GM23338 (cell line): ENCODE data around the gene KIFC3. TPM values are rescaled to one million over a fixed set of nuclear protein-coding genes. Genes with fewer than 3 reads are reported as not detected.

ENCODE experiments used
- ATAC-seq: fragments of 200-7000 bp; cut with Tn5 transposase; 3 replicates; pipeline ENCODE4 v1.9.1; 2020
- DNase-seq: peaks from one replicate; pipeline ENCODE4 v3.0.0-alpha.2; 2015; ENCODE audit warnings: low spot score
- H2AFZ ChIP-seq: fragments of 200-600 bp; sonication (generic); 2 replicates; pipeline ENCODE4 v1.8.0; 2016; ENCODE audit warnings: antibody characterized with exemption, mild to moderate bottlenecking, moderate library complexity
- H3F3A ChIP-seq: fragments of 200-600 bp; sonication (generic); replicated peaks from 2 replicates; pipeline ENCODE4 v1.8.0; 2017; ENCODE audit warnings: antibody characterized with exemption, mixed run types, low read depth
- H3K27ac ChIP-seq: fragments of 200-600 bp; sonication (generic); 2 replicates; pipeline ENCODE4 v1.6.1; 2016; ENCODE audit warnings: low read depth
- H3K27me3 ChIP-seq: fragments of 200-600 bp; sonication (generic); 2 replicates; pipeline ENCODE4 v1.8.0; 2016; ENCODE audit warnings: mild to moderate bottlenecking, mixed run types, moderate library complexity; ENCODE audit not compliant: insufficient read depth
- H3K36me3 ChIP-seq: fragments of 200-600 bp; sonication (generic); 2 replicates; pipeline ENCODE4 v1.8.0; 2016; ENCODE audit warnings: mild to moderate bottlenecking; ENCODE audit not compliant: insufficient read depth
- H3K4me1 ChIP-seq: fragments of 200-600 bp; sonication (generic); 2 replicates; pipeline ENCODE4 v1.8.0; 2016; ENCODE audit warnings: mild to moderate bottlenecking, moderate library complexity; ENCODE audit not compliant: insufficient read depth
- H3K4me2 ChIP-seq: fragments of 200-600 bp; sonication (generic); 2 replicates; pipeline ENCODE4 v1.7.1; 2017; ENCODE audit warnings: mixed run types
- H3K4me3 ChIP-seq: fragments of 200-600 bp; sonication (generic); 2 replicates; pipeline ENCODE4 v1.6.1; 2016; ENCODE audit warnings: mixed run types
- H3K79me2 ChIP-seq: fragments of 200-600 bp; sonication (generic); replicated peaks from 2 replicates; pipeline ENCODE4 v1.8.0; 2017; ENCODE audit warnings: mild to moderate bottlenecking; ENCODE audit not compliant: insufficient read depth
- H3K9me2 ChIP-seq: fragments of 200-600 bp; sonication (generic); 2 replicates; pipeline ENCODE4 v1.8.0; 2017; ENCODE audit not compliant: insufficient read depth
- H4K20me1 ChIP-seq: fragments of 200-600 bp; sonication (generic); replicated peaks from 2 replicates; pipeline ENCODE4 v1.8.0; 2017; ENCODE audit warnings: mild to moderate bottlenecking; ENCODE audit not compliant: insufficient read depth
- H3K27ac Mint-ChIP-seq: 2 replicates; pipeline ENCODE4 v1.8.0; 2020; ENCODE audit warnings: inconsistent platforms, mild to moderate bottlenecking, moderate library complexity, mixed read lengths
- H3K27me3 Mint-ChIP-seq: 3 replicates; pipeline ENCODE4 v1.8.0; 2022; ENCODE audit warnings: low read depth, mild to moderate bottlenecking, moderate library complexity, mixed read lengths, inconsistent platforms; ENCODE audit not compliant: insufficient read depth, poor library complexity
- H3K36me3 Mint-ChIP-seq: 3 replicates; pipeline ENCODE4 v1.8.0; 2021; ENCODE audit warnings: low read depth, mild to moderate bottlenecking, inconsistent platforms, moderate library complexity, mixed read lengths
- H3K4me1 Mint-ChIP-seq: 3 replicates; pipeline ENCODE4 v1.8.0; 2020; ENCODE audit warnings: mild to moderate bottlenecking, inconsistent platforms, mixed read lengths
- H3K4me3 Mint-ChIP-seq: 3 replicates; pipeline ENCODE4 v1.8.0; 2021; ENCODE audit warnings: moderate library complexity, mild to moderate bottlenecking, inconsistent platforms, mixed read lengths
- H3K9me3 Mint-ChIP-seq: 3 replicates; pipeline ENCODE4 v1.8.0; 2020; ENCODE audit warnings: moderate library complexity, mild to moderate bottlenecking, inconsistent platforms, mixed read lengths
- CREB1 ChIP-seq: fragments of 250-450 bp; sonication (Bioruptor Pico); IDR thresholded peaks from 2 replicates; pipeline ENCODE4 v1.5.0; 2020; ENCODE audit warnings: low read depth, mild to moderate bottlenecking, moderate library complexity
- EZH2 ChIP-seq: fragments of 200-600 bp; sonication (generic); IDR thresholded peaks from one replicate; pipeline ENCODE4 v1.8.0; 2017; ENCODE audit warnings: antibody characterized with exemption, mild to moderate bottlenecking, low read depth; ENCODE audit not compliant: unreplicated experiment
- EZH2phosphoT487 ChIP-seq: fragments of 200-600 bp; sonication (generic); IDR thresholded peaks from one replicate; pipeline ENCODE4 v1.8.1; 2018; ENCODE audit warnings: antibody characterized with exemption; ENCODE audit not compliant: unreplicated experiment
- JUNB ChIP-seq: IDR thresholded peaks from one replicate; pipeline ENCODE4 v1.6.1; 2016; ENCODE audit warnings: antibody characterized with exemption; ENCODE audit not compliant: unreplicated experiment
- NANOG ChIP-seq: IDR thresholded peaks from 2 replicates; pipeline ENCODE4 v1.6.1; 2016; ENCODE audit warnings: antibody characterized with exemption, borderline replicate concordance
- POLR2AphosphoS5 ChIP-seq: IDR thresholded peaks from 2 replicates; pipeline ENCODE4 v1.6.1; 2016; ENCODE audit warnings: antibody characterized with exemption, low read depth
- STAT1 ChIP-seq: IDR thresholded peaks from one replicate; pipeline ENCODE4 v1.6.1; 2016; ENCODE audit warnings: antibody characterized with exemption; ENCODE audit not compliant: unreplicated experiment
- ZNF114 ChIP-seq: fragments of 250-450 bp; sonication (Bioruptor Pico); IDR thresholded peaks from 2 replicates; pipeline ENCODE4 v1.5.0; 2020; ENCODE audit warnings: mild to moderate bottlenecking, moderate library complexity
- ZNF331 ChIP-seq: fragments of 250-450 bp; sonication (Bioruptor Pico); IDR thresholded peaks from 2 replicates; pipeline ENCODE4 v1.5.0; 2020; ENCODE audit warnings: low read depth, mild to moderate bottlenecking, moderate library complexity
- polyA plus RNA-seq: library from polyadenylated mRNA; unstranded; fragments of >200 nt; fragmentation: Nextera tagmentation; extraction: Ambion mirVana; gene quantifications from 2 replicates; pipeline ENCODE4 v1.2.1, GENCODE V29; 2016
- total RNA-seq: library from RNA; depleted of rRNA; stranded (reverse); fragments of >200 nt; shearing (Covaris generic); gene quantifications from 2 replicates; pipeline ENCODE4 v1.2.3, GENCODE V29; 2014
- TF ChIP-seq, protein P1 (sequence below): IDR thresholded peaks from one replicate; pipeline ENCODE4 v1.6.1; 2018; ENCODE audit warnings: antibody characterized with exemption; ENCODE audit not compliant: unreplicated experiment
- TF ChIP-seq, protein P2 (sequence below): fragments of 250-450 bp; sonication (Bioruptor Pico); IDR thresholded peaks from 2 replicates; pipeline ENCODE4 v1.5.0; 2020; ENCODE audit warnings: mild to moderate bottlenecking, moderate library complexity
- TF ChIP-seq, protein P3 (sequence below): IDR thresholded peaks from 2 replicates; pipeline ENCODE4 v1.6.1; 2016; ENCODE audit warnings: antibody characterized with exemption
- TF ChIP-seq, protein P4 (sequence below), 2 experiments: fragments of 200-600 bp in 1 of 2; sonication (generic) in 1 of 2; conservative IDR thresholded peaks; 2 replicates each; pipeline versions ENCODE4 v1.5.1 to v1.6.1; 2016 to 2017; ENCODE audit warnings: antibody characterized with exemption in 2 of 2, low read depth in 2 of 2, mild to moderate bottlenecking in 2 of 2, moderate library complexity in 1 of 2

Gene KIFC3
- total and polyA plus RNA-seq, 2 experiments from 2014 or later: 4.4 to 12.5 TPM

DNA sequence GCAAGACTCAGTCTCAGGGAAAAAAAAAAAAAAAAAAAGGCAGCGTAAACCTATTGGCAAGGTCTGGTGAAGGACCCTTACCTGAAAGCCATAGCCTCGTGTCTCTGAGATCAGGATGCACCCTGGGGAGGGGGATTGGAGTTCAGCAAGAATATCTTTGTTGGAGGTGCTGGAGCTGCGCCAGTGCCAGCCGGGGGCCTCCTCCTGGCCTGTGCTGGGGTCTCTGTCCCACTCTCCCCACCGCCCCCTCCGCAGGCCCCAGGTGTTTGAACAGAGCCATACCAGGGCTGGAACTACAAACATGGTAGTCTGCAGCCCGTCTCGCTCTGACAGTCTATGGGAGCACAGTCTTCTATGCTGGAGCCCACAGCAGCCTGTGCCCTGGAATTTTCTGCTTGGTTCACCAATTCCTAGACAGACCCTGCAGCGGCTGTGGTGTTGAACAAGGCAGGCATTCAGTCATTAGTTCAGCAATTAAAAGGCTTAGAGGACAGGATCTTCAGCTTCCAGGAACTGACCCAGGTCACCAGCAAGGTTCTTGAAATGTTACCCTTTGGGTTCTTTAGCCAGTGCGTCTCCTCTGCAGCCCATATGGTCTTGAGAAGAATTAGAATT is 42.2 kb upstream of the KIFC3 start:
- no peaks in the 10 kb centered on the region for H3K27me3 ChIP-seq
- no peak for ATAC-seq
- Mint-ChIP-seq H3K27me3 (peaks cover 9% of the 10 kb centered on the region), H3K27ac (no peak overlapping the region), H3K36me3 (no peaks in the 10 kb centered on the region; the same call in 1 of the 3 replicates), H3K4me3 (no peak overlapping the region), H3K9me3 (no peaks in the 10 kb centered on the region), H3K4me1 (peaks cover 42% of the 10 kb centered on the region)
- 0 out of 2 replicates have a peak, but pooled peaks cover 11% of the 10 kb centered on the region for H3F3A ChIP-seq
- no peaks in the 10 kb centered on the region for H3K36me3 ChIP-seq
- no peak overlapping the region for H3K4me2 ChIP-seq
- H4K20me1 ChIP-seq: no peaks in the 10 kb centered on the region
- no peak overlapping the region for H3K4me3 ChIP-seq
- TF ChIP-seq, protein P1, sequence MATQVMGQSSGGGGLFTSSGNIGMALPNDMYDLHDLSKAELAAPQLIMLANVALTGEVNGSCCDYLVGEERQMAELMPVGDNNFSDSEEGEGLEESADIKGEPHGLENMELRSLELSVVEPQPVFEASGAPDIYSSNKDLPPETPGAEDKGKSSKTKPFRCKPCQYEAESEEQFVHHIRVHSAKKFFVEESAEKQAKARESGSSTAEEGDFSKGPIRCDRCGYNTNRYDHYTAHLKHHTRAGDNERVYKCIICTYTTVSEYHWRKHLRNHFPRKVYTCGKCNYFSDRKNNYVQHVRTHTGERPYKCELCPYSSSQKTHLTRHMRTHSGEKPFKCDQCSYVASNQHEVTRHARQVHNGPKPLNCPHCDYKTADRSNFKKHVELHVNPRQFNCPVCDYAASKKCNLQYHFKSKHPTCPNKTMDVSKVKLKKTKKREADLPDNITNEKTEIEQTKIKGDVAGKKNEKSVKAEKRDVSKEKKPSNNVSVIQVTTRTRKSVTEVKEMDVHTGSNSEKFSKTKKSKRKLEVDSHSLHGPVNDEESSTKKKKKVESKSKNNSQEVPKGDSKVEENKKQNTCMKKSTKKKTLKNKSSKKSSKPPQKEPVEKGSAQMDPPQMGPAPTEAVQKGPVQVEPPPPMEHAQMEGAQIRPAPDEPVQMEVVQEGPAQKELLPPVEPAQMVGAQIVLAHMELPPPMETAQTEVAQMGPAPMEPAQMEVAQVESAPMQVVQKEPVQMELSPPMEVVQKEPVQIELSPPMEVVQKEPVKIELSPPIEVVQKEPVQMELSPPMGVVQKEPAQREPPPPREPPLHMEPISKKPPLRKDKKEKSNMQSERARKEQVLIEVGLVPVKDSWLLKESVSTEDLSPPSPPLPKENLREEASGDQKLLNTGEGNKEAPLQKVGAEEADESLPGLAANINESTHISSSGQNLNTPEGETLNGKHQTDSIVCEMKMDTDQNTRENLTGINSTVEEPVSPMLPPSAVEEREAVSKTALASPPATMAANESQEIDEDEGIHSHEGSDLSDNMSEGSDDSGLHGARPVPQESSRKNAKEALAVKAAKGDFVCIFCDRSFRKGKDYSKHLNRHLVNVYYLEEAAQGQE: no peak
- TF ChIP-seq EZH2 (no peak), EZH2phosphoT487 (no peak), JUNB (no peak), ZNF331 (CRISPR knock-in tag) (no peak), CREB1 (CRISPR knock-in tag) (no peak), NANOG (no peak), STAT1 (no peak), POLR2AphosphoS5 (no peak), ZNF114 (no peak)
- TF ChIP-seq, protein P2, sequence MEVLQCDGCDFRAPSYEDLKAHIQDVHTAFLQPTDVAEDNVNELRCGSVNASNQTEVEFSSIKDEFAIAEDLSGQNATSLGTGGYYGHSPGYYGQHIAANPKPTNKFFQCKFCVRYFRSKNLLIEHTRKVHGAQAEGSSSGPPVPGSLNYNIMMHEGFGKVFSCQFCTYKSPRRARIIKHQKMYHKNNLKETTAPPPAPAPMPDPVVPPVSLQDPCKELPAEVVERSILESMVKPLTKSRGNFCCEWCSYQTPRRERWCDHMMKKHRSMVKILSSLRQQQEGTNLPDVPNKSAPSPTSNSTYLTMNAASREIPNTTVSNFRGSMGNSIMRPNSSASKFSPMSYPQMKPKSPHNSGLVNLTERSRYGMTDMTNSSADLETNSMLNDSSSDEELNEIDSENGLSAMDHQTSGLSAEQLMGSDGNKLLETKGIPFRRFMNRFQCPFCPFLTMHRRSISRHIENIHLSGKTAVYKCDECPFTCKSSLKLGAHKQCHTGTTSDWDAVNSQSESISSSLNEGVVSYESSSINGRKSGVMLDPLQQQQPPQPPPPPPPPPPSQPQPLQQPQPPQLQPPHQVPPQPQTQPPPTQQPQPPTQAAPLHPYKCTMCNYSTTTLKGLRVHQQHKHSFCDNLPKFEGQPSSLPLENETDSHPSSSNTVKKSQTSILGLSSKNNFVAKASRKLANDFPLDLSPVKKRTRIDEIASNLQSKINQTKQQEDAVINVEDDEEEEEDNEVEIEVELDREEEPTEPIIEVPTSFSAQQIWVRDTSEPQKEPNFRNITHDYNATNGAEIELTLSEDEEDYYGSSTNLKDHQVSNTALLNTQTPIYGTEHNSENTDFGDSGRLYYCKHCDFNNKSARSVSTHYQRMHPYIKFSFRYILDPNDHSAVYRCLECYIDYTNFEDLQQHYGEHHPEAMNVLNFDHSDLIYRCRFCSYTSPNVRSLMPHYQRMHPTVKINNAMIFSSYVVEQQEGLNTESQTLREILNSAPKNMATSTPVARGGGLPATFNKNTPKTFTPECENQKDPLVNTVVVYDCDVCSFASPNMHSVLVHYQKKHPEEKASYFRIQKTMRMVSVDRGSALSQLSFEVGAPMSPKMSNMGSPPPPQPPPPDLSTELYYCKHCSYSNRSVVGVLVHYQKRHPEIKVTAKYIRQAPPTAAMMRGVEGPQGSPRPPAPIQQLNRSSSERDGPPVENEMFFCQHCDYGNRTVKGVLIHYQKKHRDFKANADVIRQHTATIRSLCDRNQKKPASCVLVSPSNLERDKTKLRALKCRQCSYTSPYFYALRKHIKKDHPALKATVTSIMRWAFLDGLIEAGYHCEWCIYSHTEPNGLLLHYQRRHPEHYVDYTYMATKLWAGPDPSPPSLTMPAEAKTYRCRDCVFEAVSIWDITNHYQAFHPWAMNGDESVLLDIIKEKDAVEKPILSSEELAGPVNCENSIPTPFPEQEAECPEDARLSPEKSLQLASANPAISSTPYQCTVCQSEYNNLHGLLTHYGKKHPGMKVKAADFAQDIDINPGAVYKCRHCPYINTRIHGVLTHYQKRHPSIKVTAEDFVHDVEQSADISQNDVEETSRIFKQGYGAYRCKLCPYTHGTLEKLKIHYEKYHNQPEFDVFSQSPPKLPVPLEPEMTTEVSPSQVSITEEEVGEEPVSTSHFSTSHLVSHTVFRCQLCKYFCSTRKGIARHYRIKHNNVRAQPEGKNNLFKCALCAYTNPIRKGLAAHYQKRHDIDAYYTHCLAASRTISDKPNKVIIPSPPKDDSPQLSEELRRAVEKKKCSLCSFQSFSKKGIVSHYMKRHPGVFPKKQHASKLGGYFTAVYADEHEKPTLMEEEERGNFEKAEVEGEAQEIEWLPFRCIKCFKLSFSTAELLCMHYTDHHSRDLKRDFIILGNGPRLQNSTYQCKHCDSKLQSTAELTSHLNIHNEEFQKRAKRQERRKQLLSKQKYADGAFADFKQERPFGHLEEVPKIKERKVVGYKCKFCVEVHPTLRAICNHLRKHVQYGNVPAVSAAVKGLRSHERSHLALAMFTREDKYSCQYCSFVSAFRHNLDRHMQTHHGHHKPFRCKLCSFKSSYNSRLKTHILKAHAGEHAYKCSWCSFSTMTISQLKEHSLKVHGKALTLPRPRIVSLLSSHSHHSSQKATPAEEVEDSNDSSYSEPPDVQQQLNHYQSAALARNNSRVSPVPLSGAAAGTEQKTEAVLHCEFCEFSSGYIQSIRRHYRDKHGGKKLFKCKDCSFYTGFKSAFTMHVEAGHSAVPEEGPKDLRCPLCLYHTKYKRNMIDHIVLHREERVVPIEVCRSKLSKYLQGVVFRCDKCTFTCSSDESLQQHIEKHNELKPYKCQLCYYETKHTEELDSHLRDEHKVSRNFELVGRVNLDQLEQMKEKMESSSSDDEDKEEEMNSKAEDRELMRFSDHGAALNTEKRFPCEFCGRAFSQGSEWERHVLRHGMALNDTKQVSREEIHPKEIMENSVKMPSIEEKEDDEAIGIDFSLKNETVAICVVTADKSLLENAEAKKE (CRISPR knock-in tag): no peak
- TF ChIP-seq, protein P3, sequence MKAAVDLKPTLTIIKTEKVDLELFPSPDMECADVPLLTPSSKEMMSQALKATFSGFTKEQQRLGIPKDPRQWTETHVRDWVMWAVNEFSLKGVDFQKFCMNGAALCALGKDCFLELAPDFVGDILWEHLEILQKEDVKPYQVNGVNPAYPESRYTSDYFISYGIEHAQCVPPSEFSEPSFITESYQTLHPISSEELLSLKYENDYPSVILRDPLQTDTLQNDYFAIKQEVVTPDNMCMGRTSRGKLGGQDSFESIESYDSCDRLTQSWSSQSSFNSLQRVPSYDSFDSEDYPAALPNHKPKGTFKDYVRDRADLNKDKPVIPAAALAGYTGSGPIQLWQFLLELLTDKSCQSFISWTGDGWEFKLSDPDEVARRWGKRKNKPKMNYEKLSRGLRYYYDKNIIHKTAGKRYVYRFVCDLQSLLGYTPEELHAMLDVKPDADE: no peak
- TF ChIP-seq, protein P4, sequence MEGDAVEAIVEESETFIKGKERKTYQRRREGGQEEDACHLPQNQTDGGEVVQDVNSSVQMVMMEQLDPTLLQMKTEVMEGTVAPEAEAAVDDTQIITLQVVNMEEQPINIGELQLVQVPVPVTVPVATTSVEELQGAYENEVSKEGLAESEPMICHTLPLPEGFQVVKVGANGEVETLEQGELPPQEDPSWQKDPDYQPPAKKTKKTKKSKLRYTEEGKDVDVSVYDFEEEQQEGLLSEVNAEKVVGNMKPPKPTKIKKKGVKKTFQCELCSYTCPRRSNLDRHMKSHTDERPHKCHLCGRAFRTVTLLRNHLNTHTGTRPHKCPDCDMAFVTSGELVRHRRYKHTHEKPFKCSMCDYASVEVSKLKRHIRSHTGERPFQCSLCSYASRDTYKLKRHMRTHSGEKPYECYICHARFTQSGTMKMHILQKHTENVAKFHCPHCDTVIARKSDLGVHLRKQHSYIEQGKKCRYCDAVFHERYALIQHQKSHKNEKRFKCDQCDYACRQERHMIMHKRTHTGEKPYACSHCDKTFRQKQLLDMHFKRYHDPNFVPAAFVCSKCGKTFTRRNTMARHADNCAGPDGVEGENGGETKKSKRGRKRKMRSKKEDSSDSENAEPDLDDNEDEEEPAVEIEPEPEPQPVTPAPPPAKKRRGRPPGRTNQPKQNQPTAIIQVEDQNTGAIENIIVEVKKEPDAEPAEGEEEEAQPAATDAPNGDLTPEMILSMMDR (conservative IDR thresholded peaks at IDR 0.05; ENCODE audit: low read depth in 2 of 2): no peak
- peaks cover 8% of the 10 kb centered on the region for H3K9me2 ChIP-seq
- no peak for DNase-seq
- no peak overlapping the region for H3K27ac ChIP-seq
- H3K79me2 ChIP-seq: no peaks in the 10 kb centered on the region
- H3K4me1 ChIP-seq: peaks cover 13% of the 10 kb centered on the region
- H2AFZ ChIP-seq: no peak overlapping the region
